Panc1 (cell line): ENCODE measurements around the gene CDKN2AIP. TPM values are rescaled to one million over a fixed set of nuclear protein-coding genes. Genes with fewer than 3 reads are reported as not detected.

ENCODE experiments used
- ATAC-seq: fragments of 200-7000 bp; cut with Tn5 transposase; 2 replicates; pipeline ENCODE4 v1.9.1; 2020; ENCODE audit warnings: mild to moderate bottlenecking, moderate library complexity
- BruUV-seq: library from RNA; stranded (reverse); fragments of 400-500 nt; replicated peaks from 2 replicates; lab custom pipeline; 2021; lab: Mats Ljungman, UMichigan
- CTCF ChIA-PET: fragments of 300-600 bp; sonication (Branson Sonifier 250); formaldehyde crosslinking; loops from one replicate; lab custom pipeline; 2022; ENCODE audit warnings: antibody characterized with exemption; lab: Charles Lee
- POLR2A ChIA-PET: fragments of 300-600 bp; sonication (Branson Sonifier 250); formaldehyde crosslinking; loops from one replicate; lab custom pipeline; 2022; ENCODE audit warnings: antibody characterized with exemption; lab: Charles Lee
- DNase-seq: peaks from one replicate; pipeline ENCODE4 v3.0.0-alpha.2; 2010; ENCODE audit warnings: low read depth, low spot score
- H3K27ac ChIP-seq: 2 replicates; pipeline ENCODE4 v1.5.1; 2011; ENCODE audit warnings: mild to moderate bottlenecking, low read length, inconsistent platforms
- H3K27me3 ChIP-seq: fragments of 200-500 bp; sonication (Bioruptor generic); 2 replicates; pipeline ENCODE4 v1.6.0; 2014; ENCODE audit warnings: low read length, inconsistent platforms; ENCODE audit not compliant: control insufficient read depth, insufficient read depth
- H3K36me3 ChIP-seq: fragments of 200-500 bp; sonication (Bioruptor generic); 2 replicates; pipeline ENCODE4 v1.5.1; 2014; ENCODE audit warnings: inconsistent platforms, mild to moderate bottlenecking, low read length, moderate library complexity; ENCODE audit not compliant: control insufficient read depth, insufficient read depth
- H3K4me1 ChIP-seq: 2 replicates; pipeline ENCODE4 v1.5.1; 2011; ENCODE audit warnings: inconsistent platforms, mild to moderate bottlenecking, low read length, moderate library complexity; ENCODE audit not compliant: control insufficient read depth, insufficient read depth
- H3K4me3 ChIP-seq, 2 experiments: 2 replicates each; pipeline ENCODE4 v1.5.1; 2011 to 2012; ENCODE audit warnings: low read depth in 2 of 2, low read length in 2 of 2, mild to moderate bottlenecking in 2 of 2, inconsistent platforms in 1 of 2, moderate library complexity in 1 of 2
- H3K9me3 ChIP-seq: fragments of 200-500 bp; sonication (Bioruptor generic); 2 replicates; pipeline ENCODE4 v1.5.1; 2014; ENCODE audit warnings: low read depth, mild to moderate bottlenecking, inconsistent platforms, low read length, moderate library complexity; ENCODE audit not compliant: control insufficient read depth, insufficient read depth
- POLR2AphosphoS5 ChIP-seq: IDR thresholded peaks from 2 replicates; pipeline ENCODE4 v1.6.1; 2012; ENCODE audit warnings: mild to moderate bottlenecking, low read depth, low read length, moderate library complexity
- SIN3A ChIP-seq: IDR thresholded peaks from 2 replicates; pipeline ENCODE4 v1.6.1; 2012; ENCODE audit warnings: low read depth, mild to moderate bottlenecking, low read length, moderate library complexity, borderline replicate concordance; ENCODE audit not compliant: insufficient read depth
- TCF7L2 ChIP-seq: IDR thresholded peaks from 2 replicates; pipeline ENCODE4 v1.6.1; 2011; ENCODE audit warnings: mild to moderate bottlenecking, low read depth, low read length, inconsistent platforms
- in situ Hi-C: cut with HindIII; loops from 2 replicates; pipeline ENCODE4 v1.10.0; 2016; ENCODE audit warnings: low sequenced_read_pairs, low pct_unique_long_range_greater_than_20kb
- intact Hi-C: fragments of 100-400 bp; cut with micrococcal nuclease; formaldehyde crosslinking; loops from one replicate; pipeline ENCODE4 v1.10.0; 2022; ENCODE audit not compliant: unreplicated experiment
- total RNA-seq: library from RNA; stranded (reverse); gene quantifications from one replicate; pipeline ENCODE4 v1.2.1, GENCODE V29; 2021; ENCODE audit not compliant: unreplicated experiment
- TF ChIP-seq, protein P1 (sequence below), 2 experiments: IDR thresholded peaks; 2 replicates each; pipeline ENCODE4 v1.6.1; 2011 to 2012; ENCODE audit warnings: low read depth in 2 of 2, control low read depth in 1 of 2, low read length in 1 of 2, mild to moderate bottlenecking in 1 of 2, moderate library complexity in 1 of 2; ENCODE audit not compliant: insufficient read depth in 1 of 2
- TF ChIP-seq, protein P2 (sequence below): fragments of 450-650 bp; IDR thresholded peaks from 2 replicates; pipeline ENCODE4 v1.5.1; 2017; ENCODE audit warnings: mild to moderate bottlenecking

The CDKN2AIP gene
- total RNA-seq, 1 experiment from 2014 or later, result 21.1 TPM

DNA sequence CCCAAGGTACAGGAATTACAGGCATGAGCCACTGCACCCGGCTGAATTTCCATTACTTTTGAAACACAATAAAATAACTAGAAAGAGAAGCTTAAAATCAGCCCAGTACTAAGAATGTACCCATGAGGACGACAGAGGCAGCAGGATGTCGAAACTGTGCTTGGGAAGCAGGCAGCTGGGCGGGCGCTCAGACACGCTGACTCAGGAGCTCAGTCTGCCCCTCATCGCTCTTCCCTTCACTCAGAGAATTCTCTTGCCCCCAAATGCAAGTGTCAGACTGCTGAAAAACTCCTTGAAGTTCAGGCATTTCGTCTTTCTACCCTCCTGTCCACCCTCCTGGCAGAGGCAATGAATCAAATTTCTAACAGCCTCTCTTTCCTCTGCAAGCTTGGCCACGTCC lies 41.0 kb upstream of the CDKN2AIP start:
- ChIA-PET POLR2A (no interaction called here), CTCF (no interaction called here)
- Histone ChIP-seq H3K4me3 (no peak overlapping the region), H3K36me3 (no peaks in the 10 kb centered on the region), H3K4me1 (peaks cover 2% of the 10 kb centered on the region), H3K27ac (no peak overlapping the region), H3K9me3 (no peaks in the 10 kb centered on the region), H3K27me3 (no peaks in the 10 kb centered on the region)
- ATAC-seq (no peak), DNase-seq (no peak)
- intact Hi-C loops (no loop called here), in situ Hi-C loops (no loop called here)
- BruUV-seq, result no TSS peak
- TF ChIP-seq, protein P1, sequence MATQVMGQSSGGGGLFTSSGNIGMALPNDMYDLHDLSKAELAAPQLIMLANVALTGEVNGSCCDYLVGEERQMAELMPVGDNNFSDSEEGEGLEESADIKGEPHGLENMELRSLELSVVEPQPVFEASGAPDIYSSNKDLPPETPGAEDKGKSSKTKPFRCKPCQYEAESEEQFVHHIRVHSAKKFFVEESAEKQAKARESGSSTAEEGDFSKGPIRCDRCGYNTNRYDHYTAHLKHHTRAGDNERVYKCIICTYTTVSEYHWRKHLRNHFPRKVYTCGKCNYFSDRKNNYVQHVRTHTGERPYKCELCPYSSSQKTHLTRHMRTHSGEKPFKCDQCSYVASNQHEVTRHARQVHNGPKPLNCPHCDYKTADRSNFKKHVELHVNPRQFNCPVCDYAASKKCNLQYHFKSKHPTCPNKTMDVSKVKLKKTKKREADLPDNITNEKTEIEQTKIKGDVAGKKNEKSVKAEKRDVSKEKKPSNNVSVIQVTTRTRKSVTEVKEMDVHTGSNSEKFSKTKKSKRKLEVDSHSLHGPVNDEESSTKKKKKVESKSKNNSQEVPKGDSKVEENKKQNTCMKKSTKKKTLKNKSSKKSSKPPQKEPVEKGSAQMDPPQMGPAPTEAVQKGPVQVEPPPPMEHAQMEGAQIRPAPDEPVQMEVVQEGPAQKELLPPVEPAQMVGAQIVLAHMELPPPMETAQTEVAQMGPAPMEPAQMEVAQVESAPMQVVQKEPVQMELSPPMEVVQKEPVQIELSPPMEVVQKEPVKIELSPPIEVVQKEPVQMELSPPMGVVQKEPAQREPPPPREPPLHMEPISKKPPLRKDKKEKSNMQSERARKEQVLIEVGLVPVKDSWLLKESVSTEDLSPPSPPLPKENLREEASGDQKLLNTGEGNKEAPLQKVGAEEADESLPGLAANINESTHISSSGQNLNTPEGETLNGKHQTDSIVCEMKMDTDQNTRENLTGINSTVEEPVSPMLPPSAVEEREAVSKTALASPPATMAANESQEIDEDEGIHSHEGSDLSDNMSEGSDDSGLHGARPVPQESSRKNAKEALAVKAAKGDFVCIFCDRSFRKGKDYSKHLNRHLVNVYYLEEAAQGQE (IDR thresholded peaks at IDR 0.05; ENCODE audit: insufficient read depth in 1 of 2, low read depth in 2 of 2, low read length in 1 of 2), result no peak
- TF ChIP-seq POLR2AphosphoS5, result no peak

DNA sequence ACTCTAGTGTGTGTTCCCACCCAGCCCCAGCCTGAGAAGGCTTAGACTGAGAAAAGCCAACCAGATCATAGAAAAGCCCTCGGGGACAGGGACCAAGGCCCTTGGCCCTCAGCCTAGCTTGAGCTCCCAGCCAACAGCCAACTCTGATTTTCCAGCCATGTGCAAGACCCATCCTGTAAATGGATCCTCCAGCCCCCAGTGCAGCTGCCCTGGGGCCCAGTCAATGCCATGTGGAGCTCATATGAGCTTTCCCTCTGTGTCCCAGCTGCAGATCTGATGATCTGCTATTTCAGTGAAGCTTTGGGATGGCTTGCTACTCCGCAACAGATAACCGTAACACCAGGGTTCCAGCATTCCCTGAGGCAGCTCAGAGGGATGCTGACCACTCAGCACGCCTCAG lies 40.5 kb upstream of the CDKN2AIP start:
- TF ChIP-seq SIN3A (no peak), POLR2AphosphoS5 (no peak), TCF7L2 (no peak)
- TF ChIP-seq, protein P1 (IDR thresholded peaks at IDR 0.05; ENCODE audit: insufficient read depth in 1 of 2, low read depth in 2 of 2, low read length in 1 of 2), result no peak
- TF ChIP-seq, protein P2, sequence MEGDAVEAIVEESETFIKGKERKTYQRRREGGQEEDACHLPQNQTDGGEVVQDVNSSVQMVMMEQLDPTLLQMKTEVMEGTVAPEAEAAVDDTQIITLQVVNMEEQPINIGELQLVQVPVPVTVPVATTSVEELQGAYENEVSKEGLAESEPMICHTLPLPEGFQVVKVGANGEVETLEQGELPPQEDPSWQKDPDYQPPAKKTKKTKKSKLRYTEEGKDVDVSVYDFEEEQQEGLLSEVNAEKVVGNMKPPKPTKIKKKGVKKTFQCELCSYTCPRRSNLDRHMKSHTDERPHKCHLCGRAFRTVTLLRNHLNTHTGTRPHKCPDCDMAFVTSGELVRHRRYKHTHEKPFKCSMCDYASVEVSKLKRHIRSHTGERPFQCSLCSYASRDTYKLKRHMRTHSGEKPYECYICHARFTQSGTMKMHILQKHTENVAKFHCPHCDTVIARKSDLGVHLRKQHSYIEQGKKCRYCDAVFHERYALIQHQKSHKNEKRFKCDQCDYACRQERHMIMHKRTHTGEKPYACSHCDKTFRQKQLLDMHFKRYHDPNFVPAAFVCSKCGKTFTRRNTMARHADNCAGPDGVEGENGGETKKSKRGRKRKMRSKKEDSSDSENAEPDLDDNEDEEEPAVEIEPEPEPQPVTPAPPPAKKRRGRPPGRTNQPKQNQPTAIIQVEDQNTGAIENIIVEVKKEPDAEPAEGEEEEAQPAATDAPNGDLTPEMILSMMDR, result no peak
- H3K36me3 ChIP-seq, result no peaks in the 10 kb centered on the region
- no peak for ATAC-seq
- ChIA-PET CTCF (no interaction called here), POLR2A (no interaction called here)
- H3K27me3 ChIP-seq, result no peaks in the 10 kb centered on the region
- intact Hi-C loops, result no loop called here
- no peaks in the 10 kb centered on the region for H3K9me3 ChIP-seq
- BruUV-seq, result no TSS peak
- DNase-seq, result no peak
- peaks cover 7% of the 10 kb centered on the region for H3K4me1 ChIP-seq
- in situ Hi-C loops, result no loop called here
- no peak overlapping the region for H3K27ac ChIP-seq
- H3K4me3 ChIP-seq, result no peak overlapping the region
